Measurements from ENCODE around the gene SYT2. TPM values are rescaled to one million over a fixed set of nuclear protein-coding genes. Genes with fewer than 3 reads are reported as not detected.

The SYT2 gene
- total RNA-seq, 1 donor from 2014 or later = 1.1 TPM

DNA sequence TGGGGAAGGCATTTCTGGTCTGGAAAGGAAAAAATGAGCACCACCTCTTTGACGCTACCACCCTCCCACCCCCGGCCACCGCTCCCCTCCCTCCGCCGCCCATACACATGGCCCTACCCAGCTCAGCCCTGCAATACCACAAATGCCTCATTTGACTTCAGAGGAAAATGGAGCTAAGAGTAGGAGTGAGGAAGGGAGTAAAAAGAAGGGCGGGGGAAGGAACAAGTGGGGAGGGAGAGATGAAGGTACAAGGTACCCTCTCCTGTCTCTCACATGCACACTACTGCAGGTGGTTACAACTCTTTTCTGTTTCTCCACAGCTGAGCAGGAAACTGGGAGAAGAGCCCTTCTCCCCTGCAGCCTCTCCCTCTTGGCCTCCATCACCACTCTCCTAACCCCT lies 7.1 kb downstream of the SYT2 start:
- no peak for DNase-seq

DNA sequence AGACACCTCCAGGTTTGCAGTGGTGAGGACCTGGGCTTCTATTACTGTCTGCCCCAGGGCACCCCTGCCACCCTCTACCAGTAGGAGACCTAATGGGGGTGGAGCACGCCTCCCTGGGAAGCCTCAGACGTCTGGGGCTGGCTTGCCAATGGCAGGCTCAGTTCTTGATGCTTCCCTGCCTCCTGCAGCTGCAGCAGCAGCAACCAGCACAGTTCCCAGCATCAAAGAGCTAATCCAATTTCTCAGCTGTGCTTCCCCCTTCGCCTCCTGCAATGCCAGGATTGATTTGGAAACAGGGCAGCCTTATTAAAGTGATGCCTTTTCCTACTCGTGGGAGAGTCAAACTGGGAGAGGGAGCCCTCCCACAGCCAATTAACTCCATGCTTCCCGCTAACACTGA lies 8.2 kb downstream of the SYT2 start:
- no peak for DNase-seq

DNA sequence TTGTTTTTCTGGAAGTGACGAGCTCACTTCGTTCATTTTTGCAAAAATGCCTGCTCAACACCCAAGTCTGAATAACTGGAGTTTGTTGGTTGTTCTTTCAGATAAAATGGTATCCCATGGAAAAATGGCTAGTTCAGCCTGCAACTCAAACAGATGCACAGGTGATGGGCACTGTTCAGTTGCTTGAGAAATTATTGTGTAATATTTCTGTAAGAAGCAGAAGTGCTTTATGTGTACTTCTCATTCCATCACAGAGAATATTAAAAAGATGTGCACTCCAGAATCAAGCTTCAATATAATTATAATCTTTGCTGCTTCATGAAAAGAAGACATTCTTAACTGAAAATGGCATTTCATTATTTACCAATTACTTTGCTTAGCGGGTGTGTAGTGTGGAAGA lies 9.1 kb downstream of the SYT2 start:
- DNase-seq = no peak

GRCh38 chr1:202700061-202700460 lies 10.2 kb downstream of the SYT2 start:
- DNase-seq = no peak

- no peak for DNase-seq
Measured at GRCh38 chr1:202698276-202698675, 12.0 kb downstream of the SYT2 start.

DNA sequence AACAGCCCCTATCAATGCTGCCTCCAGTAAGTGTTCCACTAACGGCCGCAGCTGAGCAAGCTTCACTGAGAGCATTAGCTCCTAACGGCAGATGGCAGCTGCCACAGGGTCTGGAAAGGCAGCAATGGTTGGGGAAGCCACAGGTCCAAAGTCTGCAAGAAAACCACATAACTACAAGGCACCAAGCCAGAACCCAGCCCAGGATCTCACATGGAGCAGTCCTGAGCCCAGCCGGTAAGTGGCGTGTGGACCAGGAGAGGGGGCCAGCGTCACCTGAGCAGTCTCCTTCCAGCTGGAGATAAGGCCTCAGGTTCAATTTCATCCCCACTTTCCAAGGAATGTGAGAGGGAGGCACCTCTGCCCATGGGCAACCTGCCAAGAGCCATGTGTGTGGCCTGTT lies 13.2 kb downstream of the SYT2 start:
- DNase-seq = no peak

GRCh38 chr1:202694314-202694713 lies 15.9 kb downstream of the SYT2 start:
- no peak for DNase-seq

- DNase-seq = no peak
Measured at GRCh38 chr1:202692959-202693555, 17.2 kb downstream of the SYT2 start.

DNA sequence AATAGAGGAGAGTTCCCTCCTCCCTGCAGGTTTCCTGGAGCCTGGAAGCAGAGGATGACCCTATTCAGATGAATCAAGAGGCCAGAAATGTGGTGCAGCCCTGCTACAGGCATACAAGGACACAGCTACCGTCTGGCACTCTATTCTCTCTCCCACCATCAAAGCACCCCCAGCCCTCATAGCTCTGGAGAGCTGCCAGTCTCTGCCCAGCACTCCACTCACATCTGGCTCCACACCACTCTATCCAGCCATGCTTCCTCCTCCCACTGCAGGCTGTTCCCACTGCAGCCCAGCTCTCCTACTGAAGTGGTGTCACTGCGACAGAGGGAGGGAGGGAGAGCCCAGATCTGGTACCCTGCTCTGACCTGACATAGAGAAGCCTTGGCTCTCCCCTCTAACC lies 18.4 kb downstream of the SYT2 start:
- DNase-seq = no peak

DNA sequence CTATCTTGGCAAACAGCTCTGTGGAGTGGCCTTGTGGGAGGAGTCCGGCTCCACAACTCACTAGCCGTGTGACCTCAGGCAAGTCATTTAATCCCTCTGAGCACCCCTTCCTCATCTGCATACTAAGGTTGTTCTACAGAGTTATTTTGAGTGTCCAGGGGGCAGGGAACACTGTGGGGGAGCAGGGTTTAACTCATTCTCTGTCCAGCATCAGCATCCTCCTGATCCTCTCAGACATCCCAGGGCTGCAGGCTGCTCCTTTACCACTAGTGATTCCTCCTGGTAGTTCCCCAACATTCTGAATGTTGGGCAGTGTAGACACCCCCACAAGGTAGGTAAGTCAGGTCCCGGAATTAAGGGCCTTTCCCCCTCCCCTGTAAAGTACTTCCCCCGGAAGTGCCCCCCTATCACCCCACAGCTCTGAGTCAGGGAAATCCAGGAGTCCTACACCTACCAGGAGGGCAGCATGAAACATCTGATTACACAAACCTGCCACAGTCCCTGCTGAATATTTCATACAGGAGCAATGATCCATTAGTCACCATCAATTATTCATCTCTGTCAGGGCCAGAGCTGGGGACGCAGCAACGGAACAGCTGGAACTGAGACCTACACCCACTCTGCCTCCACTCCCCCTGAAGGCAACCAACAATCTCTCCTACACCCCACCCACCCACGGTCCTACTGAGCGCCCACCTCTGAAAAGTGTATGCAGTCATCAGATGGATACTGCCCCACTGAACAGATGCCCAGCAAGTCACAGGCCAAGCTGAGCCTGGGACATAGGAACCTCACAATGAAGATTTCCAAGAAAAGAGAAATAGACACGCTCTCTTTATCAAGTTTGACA lies 20.5 kb downstream of the SYT2 start:
- no peak for DNase-seq

GRCh38 chr1:202689082-202689481 lies 21.2 kb downstream of the SYT2 start:
- DNase-seq = no peak

DNA sequence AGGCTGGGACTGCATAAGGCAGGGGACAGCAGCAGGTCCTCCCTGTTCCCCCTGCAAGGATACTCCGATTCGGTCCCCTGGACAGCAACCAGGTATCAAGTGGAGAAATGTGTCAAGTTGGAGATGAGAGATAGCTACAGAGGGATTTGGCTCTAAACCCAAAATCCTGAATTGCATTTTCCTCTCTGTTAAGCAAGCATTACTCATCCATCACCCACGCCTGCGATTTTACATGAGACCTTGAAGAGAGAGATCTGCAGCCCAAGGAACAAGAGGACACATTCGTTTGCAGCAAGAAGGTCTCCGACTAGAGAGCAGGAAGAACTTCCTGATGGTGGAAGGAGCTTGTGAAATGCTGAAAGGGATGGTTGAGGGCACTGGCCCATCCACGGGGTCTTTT lies 21.9 kb downstream of the SYT2 start:
- DNase-seq = peak; percentile 22

- DNase-seq = no peak
Measured at GRCh38 chr1:202687798-202688197, 22.5 kb downstream of the SYT2 start.

GRCh38 chr1:202687370-202687769 lies 22.9 kb downstream of the SYT2 start:
- DNase-seq = no peak

GRCh38 chr1:202685641-202686040 lies 24.6 kb downstream of the SYT2 start:
- no peak for DNase-seq

- no peak for DNase-seq
Measured at GRCh38 chr1:202684716-202685115, 25.5 kb downstream of the SYT2 start.

- DNase-seq = no peak
Measured at GRCh38 chr1:202683029-202683428, 27.2 kb downstream of the SYT2 start.

- no peak for DNase-seq
Measured at GRCh38 chr1:202682477-202682876, 27.8 kb downstream of the SYT2 start.

DNA sequence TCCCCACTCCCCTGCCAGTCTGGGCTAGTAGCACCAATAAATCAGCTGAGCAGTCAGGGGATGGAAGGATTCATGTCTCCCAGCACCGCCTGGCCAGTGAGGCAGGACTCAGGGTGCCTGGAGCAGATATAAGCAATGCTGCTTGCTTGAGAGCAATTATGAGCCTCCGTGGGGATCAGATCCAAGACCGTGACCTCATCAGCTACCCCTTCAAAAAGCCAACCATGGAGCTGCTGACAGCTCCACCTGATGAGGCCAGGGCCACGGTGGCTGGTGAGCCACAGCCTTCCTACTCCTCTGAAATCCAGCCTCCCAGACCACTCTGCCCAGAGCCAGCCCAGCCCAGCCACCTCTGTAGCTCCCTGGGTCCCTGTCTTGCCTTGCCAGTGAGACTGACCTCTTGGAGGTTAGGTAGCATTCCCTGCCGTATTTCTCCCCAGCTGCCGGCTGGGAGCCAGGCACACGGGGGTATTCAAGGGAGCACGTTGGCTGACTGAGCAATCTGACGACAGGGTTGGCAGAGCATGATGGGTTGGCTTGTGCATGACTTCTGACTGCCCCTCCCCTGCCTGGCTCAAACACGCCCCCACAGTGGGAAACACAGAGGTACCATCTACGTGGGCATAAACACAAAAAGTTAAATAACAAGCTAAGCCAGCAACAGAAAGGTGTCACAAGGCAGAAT lies 28.4 kb downstream of the SYT2 start:
- no peak for DNase-seq

GRCh38 chr1:202680586-202681352 lies 29.5 kb downstream of the SYT2 start:
- no peak for DNase-seq

DNA sequence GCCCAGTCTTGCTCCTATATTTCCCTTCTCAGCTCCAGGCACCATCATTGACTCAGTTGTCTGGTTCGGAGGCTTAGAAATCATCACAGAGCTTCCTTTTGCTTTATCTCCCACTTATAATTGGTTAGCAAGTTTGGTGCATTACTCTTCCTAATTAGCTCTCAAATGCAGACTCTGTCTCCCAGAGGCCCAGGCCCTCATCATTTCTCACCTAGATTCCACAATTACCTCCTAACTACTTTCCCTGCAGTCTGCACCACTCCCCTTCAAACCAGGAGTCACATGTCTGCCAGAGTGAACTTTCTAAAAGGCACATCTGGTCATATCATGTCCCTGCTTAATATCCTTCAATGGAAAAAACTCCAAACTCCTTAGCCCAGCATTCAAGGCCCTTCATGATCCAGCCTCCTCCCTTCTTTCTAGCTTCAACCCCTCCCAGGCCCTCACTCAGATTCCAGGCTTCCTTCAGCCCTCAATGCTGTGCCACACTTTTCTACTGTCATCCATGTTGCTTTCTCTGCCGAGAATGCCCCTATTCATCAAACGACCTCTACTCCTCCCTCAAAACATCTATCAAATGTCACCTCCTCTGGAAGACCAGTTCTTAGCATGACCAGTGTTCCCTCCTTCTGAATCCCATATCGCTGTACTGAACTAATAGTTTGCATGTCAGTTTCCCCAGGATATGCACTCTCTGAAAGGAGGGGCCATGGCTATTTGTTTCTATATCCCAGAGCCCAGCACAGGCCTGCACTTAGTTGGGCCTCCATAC lies 30.7 kb downstream of the SYT2 start:
- DNase-seq = no peak

DNA sequence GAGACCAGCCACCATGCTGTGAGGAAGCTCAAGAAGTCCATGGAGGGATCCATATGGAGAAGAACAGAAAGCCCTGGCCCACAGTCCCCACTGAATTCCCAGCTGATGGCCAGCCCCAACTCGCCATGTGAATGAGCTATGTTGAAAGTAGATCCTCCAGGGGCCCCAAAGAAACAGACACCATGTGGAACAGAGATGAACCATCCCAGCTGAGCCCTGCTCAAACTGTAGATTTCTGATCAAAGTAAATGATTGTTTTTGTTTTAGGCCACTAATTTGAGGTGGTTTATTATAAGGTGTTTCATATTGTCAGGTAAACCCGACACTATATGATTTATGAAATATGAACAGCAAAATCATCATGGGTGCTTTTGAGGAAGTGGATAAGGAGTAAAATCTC lies 32.8 kb downstream of the SYT2 start:
- no peak for DNase-seq
